ENCODE data around the gene USP48.
A peak's percentile ranks its signal among the peaks of the same experiment; 100 is the strongest.
"Not testable (repeated sequence)": the region's sequence is repeated elsewhere in the genome, so short reads cannot be mapped to it uniquely, and the experiment has no call there.

Gene USP48

DNA sequence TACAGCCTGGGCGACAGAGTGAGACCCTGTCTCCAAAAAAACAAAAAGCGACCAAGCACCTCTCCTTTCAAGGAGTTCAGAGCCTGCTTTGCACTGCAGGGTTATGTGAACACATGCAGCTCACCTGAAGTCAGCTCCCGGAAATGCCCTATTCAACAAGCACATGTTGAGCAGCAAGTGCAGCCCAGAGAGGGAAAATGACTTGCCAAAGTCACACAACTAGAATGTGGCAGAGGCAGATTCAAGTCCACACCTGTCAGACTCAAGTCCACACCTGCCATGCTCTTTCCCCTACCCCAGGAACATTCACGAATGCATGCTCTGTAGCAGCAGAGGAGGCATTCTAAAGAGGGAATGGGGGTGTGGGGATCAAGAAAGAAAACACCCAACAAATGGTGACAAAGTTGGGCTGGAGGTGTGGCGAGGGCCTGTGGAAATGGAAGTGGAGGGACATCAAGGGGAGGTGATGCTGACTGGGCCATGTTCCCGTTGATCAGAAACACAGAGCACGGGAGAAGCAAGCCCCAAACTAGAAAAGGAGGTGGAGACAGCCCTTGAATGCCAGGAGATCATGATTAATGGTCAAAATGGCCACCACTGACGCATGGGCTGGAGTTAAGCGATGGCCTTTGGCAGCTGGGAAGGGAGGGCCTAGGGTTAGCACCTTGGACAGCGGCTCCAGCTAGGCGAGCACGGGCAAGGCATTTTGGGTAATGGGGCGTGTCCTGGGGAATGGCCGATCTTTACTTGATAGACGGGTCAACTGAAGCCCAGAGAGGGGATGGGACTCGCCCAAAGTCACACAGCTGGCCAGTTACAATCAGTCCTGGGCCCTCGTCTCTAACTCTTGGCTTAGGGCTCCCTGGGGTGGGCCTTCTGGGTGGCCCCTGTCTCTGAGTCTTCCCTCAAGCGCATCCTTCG lies 135.3 kb downstream of the USP48 start:
- peak; percentile 73 for DNase-seq

- DNase-seq: no peak
Measured at GRCh38 chr1:21645550-21645949, 137.4 kb downstream of the USP48 start.

DNA sequence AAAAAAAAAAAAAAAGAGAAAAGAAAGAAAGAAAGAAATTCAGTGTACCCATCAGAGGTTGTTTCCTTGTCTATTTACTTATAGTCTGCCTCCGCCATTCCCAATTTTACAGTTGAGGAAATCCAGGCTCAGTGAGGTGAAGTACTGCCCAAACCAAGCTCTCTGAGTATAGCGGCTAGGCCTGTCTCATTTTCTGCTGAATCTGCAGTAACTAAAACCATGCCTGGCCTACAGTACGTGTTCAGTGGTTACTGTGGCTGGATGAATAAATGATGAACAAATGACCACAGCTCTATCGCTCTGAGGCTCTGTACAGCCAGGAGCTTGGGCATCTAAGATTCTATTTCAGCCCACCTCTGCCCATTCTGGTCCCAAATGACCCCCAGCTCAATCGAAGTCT lies 138.0 kb downstream of the USP48 start:
- DNase-seq: no peak

- DNase-seq: no peak
Measured at GRCh38 chr1:21644348-21644747, 138.6 kb downstream of the USP48 start.

DNA sequence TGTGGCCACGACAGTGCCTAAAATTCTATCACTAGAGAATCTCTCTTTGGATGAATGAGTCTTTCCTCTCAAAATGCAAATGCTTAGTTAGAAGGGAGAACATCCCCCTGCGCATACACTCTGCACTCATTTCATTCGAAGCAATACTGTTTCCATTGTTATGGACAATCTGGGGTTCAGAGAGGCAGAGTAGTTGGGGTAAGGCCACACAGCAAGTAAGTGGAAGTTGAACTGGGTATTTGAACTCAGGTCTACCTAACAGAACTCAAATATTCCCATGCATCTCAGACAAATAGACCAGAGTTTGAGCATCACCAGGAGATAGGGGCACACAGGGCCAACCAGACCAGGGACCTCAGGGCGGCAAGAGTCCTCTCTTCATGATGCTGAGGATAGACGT lies 139.3 kb downstream of the USP48 start:
- DNase-seq: no peak

DNA sequence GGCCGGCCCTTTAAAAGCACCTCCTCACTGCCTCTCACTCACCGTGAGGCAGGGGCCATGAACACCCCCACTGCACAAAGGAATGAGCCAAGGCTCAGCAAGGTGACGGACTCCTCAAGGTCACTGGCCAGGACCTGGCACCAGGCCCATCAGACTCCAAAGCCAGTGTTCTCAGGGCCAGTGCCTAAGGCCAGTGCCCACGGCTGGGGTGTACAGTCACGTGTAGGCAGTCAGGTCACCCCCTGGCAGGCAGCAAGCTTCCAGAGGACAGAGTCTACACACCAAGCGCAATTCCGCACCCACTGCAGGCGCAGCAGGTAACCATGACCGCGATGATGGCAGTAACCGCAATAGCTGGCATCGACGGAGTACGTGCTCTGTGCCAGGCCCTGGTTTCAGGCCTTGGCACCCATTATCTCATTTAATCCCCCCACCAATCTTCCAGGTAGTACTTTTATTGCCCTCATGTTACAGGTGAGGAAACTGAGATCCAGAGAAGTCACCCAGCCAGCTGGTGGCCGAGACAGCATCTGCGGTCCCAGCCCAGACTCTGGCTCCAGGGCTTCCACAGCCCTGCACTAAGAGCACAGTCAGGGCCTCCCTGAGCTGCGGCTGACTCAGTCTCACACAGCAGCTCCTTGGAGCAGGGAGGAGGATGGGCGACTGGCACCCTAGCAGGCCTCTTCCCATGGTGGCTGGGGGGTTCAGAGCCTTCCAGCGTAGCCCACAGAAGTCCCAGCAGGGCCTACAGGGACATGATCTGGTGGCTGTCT lies 140.8 kb downstream of the USP48 start:
- no peak for DNase-seq

GRCh38 chr1:21641537-21641936 lies 141.4 kb downstream of the USP48 start:
- DNase-seq: no peak

DNA sequence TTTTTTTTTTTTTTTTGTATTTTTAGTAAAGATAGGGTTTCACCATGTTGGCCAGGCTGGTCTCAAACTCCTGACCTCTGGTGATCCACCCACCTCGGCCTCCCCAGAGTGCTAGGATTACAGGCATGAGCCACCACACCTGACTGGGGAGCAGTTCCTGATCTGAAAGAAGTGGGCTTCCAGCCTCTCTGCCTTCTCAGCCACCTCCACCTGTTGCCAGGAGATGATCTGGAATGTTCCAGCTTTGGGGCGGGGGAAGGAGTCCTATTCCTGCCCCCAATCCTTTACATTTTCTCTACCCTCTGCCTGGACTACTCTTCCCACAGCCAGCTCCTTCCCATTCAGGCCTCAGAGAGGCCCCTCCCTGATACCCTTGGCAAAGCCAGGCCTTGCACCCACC lies 141.9 kb downstream of the USP48 start:
- DNase-seq: no peak

DNA sequence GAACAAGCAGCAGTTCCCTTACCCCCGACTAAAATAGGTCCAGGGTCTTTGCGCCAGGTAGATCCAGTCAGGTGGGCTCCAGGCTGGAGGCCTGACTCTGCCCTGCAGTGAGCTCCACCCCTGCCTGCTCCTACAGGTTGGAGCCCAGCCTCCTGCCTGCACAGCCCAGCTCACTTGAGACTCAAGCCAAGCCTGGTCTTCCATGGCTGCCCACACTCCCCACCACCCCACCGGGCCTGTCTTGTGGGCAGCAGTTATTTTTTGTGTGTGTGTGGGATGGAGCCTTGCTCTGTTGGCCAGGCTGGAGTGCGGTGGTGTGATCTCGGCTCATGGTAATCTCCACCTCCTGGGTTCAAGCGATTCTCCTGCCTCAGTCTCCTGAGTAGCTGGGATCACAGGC lies 142.3 kb downstream of the USP48 start:
- DNase-seq: no peak

- DNase-seq: no peak
Measured at GRCh38 chr1:21639594-21640041, 143.3 kb downstream of the USP48 start.

DNA sequence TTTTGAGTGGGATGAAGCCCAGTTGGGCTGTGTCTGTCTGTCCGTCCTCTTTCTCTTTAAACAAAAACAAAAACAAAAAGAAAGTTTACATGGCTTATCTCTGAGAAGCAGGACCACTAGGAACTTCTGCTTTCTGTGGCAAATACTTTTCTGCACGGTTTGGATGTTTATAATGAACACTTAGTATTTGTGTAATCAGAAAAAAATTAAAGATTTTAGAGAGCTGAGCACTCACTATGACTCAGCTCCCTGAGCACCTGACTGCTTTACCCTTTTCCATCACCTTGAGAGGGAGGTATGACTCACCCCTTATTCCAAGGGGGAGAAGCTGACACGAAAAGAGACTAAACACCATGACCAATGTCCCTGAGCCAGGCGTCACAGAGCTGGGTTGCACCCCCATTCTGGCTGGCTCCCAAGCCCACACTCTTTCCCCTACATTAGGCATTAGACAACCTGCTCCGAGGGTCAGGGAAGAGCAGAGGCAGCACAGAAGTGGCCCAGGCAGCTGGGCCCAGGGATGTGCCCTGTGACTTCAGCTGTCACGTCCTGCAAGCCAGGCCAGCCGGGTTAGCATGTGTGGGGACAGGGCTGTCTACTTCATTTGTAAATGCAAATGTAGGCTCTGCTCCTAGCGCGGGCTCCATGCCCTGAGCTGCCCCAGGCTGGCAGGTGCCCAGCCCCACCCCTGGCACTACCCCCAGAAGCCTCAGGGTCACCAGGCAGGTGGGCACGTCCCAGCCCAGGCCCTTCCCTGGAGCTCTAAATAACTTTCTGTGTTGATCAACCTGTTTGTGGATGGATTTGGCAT lies 144.2 kb downstream of the USP48 start:
- no peak for DNase-seq

DNA sequence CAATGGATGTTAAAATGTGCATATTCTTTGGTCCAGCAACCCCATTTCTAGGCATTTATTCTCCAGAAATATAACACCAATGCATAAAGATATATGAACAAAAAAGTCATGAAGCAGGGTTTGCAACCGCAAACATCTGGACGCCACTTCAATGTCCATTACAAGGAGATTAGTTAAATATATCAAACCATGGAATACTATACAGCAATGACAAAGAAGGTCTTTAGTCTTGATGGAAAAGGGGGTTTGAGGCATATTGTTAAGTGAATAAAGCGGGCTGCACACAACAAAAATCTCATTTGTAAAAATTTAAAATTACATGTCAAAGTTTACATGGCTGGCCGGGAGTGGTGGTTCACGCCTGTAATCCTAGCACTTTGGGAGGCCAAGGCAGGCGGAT lies 145.4 kb downstream of the USP48 start:
- no peak for DNase-seq

DNA sequence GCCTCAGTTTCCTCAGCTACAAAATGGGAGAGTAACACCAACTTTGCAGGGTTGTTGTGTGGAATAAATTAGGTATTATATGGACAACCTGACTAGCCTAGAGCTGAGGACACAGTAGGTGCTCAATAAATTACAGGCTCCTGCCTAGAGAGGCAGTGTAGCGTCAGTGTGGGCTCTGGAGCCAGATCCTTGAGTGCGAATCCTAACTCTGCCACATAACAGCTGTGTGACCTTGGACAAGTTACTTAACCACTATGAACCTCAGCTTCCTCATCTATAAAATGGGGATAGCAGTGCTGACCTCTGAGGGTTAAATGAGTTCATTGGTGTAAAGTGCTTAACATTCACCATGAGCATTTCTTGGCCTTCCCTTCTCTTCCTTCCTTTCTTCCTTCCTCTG lies 146.9 kb downstream of the USP48 start:
- no peak for DNase-seq

DNA sequence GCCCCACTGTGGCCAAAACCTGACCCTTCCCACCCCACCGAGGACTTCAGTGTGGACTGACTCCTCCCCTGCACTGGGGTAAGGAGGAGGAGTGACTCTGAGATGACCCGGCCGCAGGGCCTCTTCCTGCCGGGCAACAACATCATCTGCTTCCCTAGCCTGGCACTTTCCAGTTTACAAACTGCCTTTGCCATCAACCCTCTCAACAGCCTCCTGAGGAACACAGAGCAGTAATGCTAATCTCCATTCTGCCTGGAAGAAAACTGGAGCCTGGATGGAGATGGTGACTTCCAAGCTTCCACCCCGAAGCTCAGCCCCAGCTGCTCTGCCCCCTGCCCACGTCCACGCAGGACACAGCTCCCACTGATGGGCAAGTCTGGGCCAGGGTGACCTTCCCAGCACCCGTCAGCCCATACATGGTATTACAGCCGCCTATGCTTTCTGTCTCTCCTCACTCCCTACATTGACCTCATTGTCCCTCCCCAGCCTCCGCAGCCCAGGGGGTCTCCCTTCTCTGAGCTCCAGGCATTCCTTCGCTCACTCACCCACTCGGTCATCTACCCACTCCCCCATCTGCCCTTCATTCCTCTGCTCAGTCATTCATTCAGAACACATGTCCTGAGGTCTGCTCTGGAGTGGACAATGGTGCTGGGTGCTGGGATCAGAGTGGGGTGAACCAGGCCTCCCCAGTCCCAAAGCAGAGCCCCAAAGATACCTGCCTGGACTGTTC lies 148.0 kb downstream of the USP48 start:
- no peak for DNase-seq

DNA sequence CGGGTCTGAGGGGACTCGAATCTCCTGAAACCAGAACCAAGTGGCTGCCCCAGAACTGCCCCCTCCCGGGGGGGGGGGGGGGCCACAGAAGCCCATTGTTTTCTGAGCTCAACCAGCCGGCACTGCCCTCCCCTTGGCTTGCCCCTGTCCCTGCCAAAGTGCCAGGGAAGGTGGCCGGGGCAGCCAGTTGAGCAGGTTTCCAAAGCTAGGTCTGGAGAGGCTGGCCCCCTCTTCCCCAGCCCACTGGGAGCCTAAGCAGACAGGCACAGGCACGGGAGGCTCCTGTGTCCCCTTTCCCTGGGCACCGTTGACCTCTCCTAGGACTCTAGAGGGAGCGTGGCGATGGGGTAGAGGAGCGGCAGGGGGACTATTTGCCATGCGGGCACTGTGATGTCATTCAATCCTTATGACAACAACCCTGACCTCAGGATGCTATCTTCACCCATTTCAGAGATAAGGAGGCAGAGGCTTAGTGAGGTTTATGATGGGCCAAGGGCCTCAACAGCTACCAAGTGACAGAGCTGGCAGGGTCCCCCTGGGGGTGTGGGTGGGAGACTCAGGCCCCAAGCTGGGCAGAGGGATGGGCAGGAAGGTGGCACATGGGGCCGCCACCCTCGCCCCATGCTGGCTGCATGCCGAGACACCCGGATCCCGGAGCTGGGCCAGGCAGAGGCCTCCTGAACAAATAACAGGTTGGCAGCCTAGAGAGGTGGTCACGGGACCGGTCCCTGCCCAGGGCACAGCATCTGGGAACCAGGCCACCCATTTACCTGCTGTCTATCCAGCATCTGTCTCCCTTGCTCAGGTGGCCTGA lies 148.8 kb downstream of the USP48 start:
- no peak for DNase-seq

DNA sequence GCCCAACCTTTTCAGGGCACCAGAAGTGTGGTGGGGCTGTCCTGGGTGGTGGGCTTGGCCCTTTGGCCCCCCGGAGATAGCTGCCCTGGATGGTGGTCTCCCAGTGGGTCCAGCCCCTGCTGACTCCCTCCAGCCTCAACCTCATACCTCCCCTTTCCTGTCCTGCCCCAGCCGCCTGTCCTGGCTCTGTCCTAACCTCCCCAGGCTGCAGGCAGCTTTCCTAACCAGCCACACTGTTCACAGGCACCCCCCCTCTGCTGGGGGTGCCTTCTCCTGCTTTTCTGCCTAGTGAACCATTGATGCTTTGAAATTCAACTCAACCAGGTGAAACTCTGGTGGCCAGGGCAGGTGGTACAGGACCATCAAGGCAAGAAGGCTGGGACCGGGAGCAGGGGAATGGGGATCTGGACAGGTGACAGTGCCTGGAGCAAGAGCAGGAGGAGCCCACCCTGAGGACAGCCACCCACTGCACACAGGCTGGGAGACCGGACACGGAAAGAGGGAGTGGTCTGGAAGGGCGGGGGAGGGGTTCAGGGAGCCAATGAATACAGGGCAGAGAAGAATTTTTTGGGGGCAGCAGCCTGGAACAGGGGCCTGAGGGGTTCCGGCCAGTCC lies 149.7 kb downstream of the USP48 start:
- no peak for DNase-seq

GRCh38 chr1:21631944-21632887 lies 150.7 kb downstream of the USP48 start:
- DNase-seq: no peak

DNA sequence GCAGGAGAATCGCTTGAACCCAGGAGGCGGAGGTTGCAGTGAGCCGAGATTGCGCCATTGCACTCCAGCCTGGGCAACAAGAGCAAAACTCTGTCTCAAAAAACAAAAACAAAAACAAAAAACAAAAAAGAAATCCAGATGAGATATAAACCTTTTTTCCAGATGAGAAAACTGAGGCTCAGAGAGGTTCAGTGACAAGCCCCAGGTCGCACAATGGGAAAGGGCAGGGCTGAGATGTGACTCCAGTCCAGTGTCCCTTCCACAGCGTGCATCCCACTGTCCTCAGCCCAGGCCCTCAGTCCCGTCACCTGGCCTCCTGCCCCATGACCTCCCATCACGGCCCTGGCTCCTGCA lies 151.4 kb downstream of the USP48 start:
- not testable (repeated sequence) for DNase-seq

DNA sequence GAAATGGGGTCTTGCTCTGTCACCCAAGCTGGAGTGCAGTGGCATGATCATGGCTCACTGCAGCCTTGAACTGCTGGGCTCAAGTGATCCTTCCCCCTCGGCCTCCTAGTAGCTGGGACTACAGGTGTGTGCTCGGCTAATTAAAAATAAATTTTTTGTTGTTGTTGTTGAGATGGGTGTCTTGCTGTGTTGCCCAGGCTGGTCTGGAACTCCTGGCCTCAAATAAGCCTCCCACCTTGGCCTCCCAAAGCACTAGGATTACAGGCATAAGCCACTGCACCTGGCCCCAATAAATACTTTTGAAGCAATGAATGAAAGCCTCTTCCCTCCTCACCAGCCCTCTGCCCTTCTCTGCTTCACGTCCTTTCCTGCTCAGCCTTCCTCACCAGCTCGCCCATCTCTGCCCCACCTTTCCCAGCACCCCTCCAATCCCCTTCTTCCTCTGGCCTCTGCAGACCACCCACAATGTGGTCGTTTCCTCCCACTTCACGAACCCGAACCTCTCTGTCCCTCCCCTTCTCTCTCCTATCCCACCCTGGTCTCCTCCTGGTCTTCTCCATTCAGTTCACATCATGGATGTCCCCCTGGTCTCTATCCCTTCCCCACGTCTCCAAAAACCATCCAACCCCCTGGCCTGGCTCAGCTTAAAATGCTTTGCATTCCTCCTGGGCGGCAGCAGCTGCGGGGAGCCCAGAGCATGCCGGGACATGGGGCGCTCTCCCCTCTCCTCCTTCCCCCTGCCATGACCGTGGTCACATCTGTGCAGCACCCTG lies 152.2 kb downstream of the USP48 start:
- DNase-seq: no peak
